IMR-90 (cell line): ENCODE results near the gene DNASE1L1. TPM values are rescaled to one million over a fixed set of nuclear protein-coding genes. Genes with fewer than 3 reads are reported as not detected.

Experiments
- ATAC-seq: fragments of 200-7000 bp; cut with Tn5 transposase; 2 replicates; pipeline ENCODE4 v1.9.1; 2020; ENCODE audit warnings: low read depth, mild to moderate bottlenecking, moderate library complexity
- BruUV-seq: library from RNA; stranded (reverse); fragments of 400-500 nt; replicated peaks from 2 replicates; lab custom pipeline; 2021; lab: Mats Ljungman, UMichigan
- CTCF ChIA-PET: fragments of 300-600 bp; formaldehyde crosslinking; extraction: SDS; loops from one replicate; lab custom pipeline; 2021; ENCODE audit warnings: antibody characterized with exemption; lab: Yijun Ruan, JAX
- POLR2A ChIA-PET: fragments of 300-600 bp; sonication (Branson Sonifier 250); formaldehyde crosslinking; loops from one replicate; lab custom pipeline; 2022; ENCODE audit warnings: antibody characterized with exemption; ENCODE audit not compliant: unreplicated experiment; lab: Charles Lee
- DNase-seq: peaks from one replicate; pipeline ENCODE4 v3.0.0; 2013
- H2AFZ ChIP-seq: replicated peaks from 2 replicates; pipeline ENCODE3; 2013; ENCODE audit warnings: low read length, mild to moderate bottlenecking; ENCODE audit not compliant: poor library complexity
- H2AK5ac ChIP-seq: 2 replicates; pipeline ENCODE4 v1.6.1; 2013; ENCODE audit warnings: low read depth, low read length, inconsistent platforms
- H2AK9ac ChIP-seq: replicated peaks from 2 replicates; pipeline ENCODE3; 2013; ENCODE audit warnings: mild to moderate bottlenecking, low read depth, low read length, moderate library complexity; ENCODE audit not compliant: poor library complexity
- H2BK120ac ChIP-seq: 2 replicates; pipeline ENCODE4 v1.6.1; 2013; ENCODE audit warnings: low read depth, low read length, inconsistent platforms
- H2BK15ac ChIP-seq: 3 replicates; pipeline ENCODE4 v1.6.1; 2013; ENCODE audit warnings: low read depth, low read length, inconsistent platforms
- H2BK20ac ChIP-seq: 2 replicates; pipeline ENCODE4 v1.6.1; 2013; ENCODE audit warnings: low read depth, mild to moderate bottlenecking, inconsistent platforms, low read length, moderate library complexity
- H2BK5ac ChIP-seq: 2 replicates; pipeline ENCODE4 v1.6.1; 2013; ENCODE audit warnings: mild to moderate bottlenecking, low read depth, low read length, inconsistent platforms; ENCODE audit not compliant: poor library complexity, severe bottlenecking
- H3K14ac ChIP-seq: replicated peaks from 2 replicates; pipeline ENCODE4 v1.6.1; 2013; ENCODE audit warnings: low read depth, low read length, inconsistent platforms
- H3K18ac ChIP-seq: 2 replicates; pipeline ENCODE4 v1.6.1; 2013; ENCODE audit warnings: low read depth, low read length, control low read depth
- H3K23ac ChIP-seq: 2 replicates; pipeline ENCODE4 v1.6.1; 2013; ENCODE audit warnings: low read depth, low read length, inconsistent platforms
- H3K27ac ChIP-seq: 2 replicates; pipeline ENCODE4 v1.5.1; 2013; ENCODE audit warnings: mild to moderate bottlenecking, control low read depth, low read length; ENCODE audit not compliant: insufficient read depth
- H3K27me3 ChIP-seq: 2 replicates; pipeline ENCODE4 v1.6.1; 2013; ENCODE audit warnings: low read length; ENCODE audit not compliant: control insufficient read depth, insufficient read depth
- H3K36me3 ChIP-seq: 2 replicates; pipeline ENCODE4 v1.6.1; 2013; ENCODE audit warnings: low read length, mixed read lengths; ENCODE audit not compliant: control insufficient read depth, insufficient read depth
- H3K4ac ChIP-seq: 2 replicates; pipeline ENCODE4 v1.6.1; 2013; ENCODE audit warnings: low read depth, low read length, inconsistent platforms
- H3K4me1 ChIP-seq: 2 replicates; pipeline ENCODE4 v1.6.1; 2013; ENCODE audit warnings: low read length, mixed read lengths; ENCODE audit not compliant: control insufficient read depth, insufficient read depth
- H3K4me2 ChIP-seq: 2 replicates; pipeline ENCODE4 v1.6.1; 2013; ENCODE audit warnings: low read depth, mild to moderate bottlenecking, control low read depth, low read length, moderate library complexity
- H3K4me3 ChIP-seq: 2 replicates; pipeline ENCODE4 v1.5.1; 2013; ENCODE audit warnings: low read depth, mild to moderate bottlenecking, control low read depth, low read length, moderate library complexity; ENCODE audit not compliant: insufficient read depth
- H3K56ac ChIP-seq: 2 replicates; pipeline ENCODE4 v1.6.1; 2013; ENCODE audit warnings: low read length, inconsistent platforms; ENCODE audit not compliant: insufficient read depth; ENCODE audit errors: extremely low read depth
- H3K79me1 ChIP-seq, 2 experiments: 2 replicates each; pipeline ENCODE4 v1.6.1; 2013; ENCODE audit warnings: low read length in 2 of 2, inconsistent platforms in 1 of 2, low read depth in 1 of 2
- H3K9ac ChIP-seq: 2 replicates; pipeline ENCODE4 v1.6.1; 2013; ENCODE audit warnings: low read depth, low read length, control low read depth
- H3K9me1 ChIP-seq: 2 replicates; pipeline ENCODE4 v1.6.1; 2013; ENCODE audit warnings: low read length, inconsistent platforms; ENCODE audit not compliant: insufficient read depth
- H3K9me3 ChIP-seq: 2 replicates; pipeline ENCODE4 v1.6.1; 2013; ENCODE audit warnings: low read length; ENCODE audit not compliant: control insufficient read depth, insufficient read depth
- H4K20me1 ChIP-seq: 2 replicates; pipeline ENCODE4 v1.6.1; 2013; ENCODE audit warnings: low read length, inconsistent platforms; ENCODE audit not compliant: insufficient read depth
- H4K5ac ChIP-seq: 2 replicates; pipeline ENCODE4 v1.6.1; 2013; ENCODE audit warnings: mild to moderate bottlenecking, low read depth, low read length, control low read depth
- H4K8ac ChIP-seq, 2 experiments: 2 replicates each; pipeline ENCODE4 v1.6.1; 2013; ENCODE audit warnings: low read depth in 2 of 2, low read length in 2 of 2, control low read depth in 1 of 2, inconsistent platforms in 1 of 2
- H4K91ac ChIP-seq: 2 replicates; pipeline ENCODE4 v1.6.1; 2013; ENCODE audit warnings: low read depth, low read length, inconsistent platforms; ENCODE audit not compliant: insufficient read depth
- CHD1 ChIP-seq: IDR thresholded peaks from 2 replicates; pipeline ENCODE4 v1.6.1; 2012; ENCODE audit warnings: low read depth, low read length, improper control_type of control experiment
- FOS ChIP-seq: fragments of 150-350 bp; IDR thresholded peaks from 2 replicates; pipeline ENCODE4 v1.6.1; 2016; ENCODE audit warnings: low read depth, low read length
- MXI1 ChIP-seq: IDR thresholded peaks from 2 replicates; pipeline ENCODE4 v1.6.1; 2012; ENCODE audit warnings: low read depth, mild to moderate bottlenecking, low read length, moderate library complexity, borderline replicate concordance
- NFE2L2 ChIP-seq: fragments of 150-350 bp; IDR thresholded peaks from 2 replicates; pipeline ENCODE4 v1.6.1; 2016; ENCODE audit warnings: low read depth, mild to moderate bottlenecking, low read length
- POLR2A ChIP-seq: IDR thresholded peaks from 2 replicates; pipeline ENCODE4 v1.6.1; 2012; ENCODE audit warnings: mild to moderate bottlenecking, low read depth, low read length
- RCOR1 ChIP-seq: IDR thresholded peaks from 2 replicates; pipeline ENCODE4 v1.6.1; 2012; ENCODE audit warnings: mild to moderate bottlenecking, low read length, improper control_type of control experiment; ENCODE audit not compliant: insufficient replicate concordance
- WGBS, 2 experiments: methylation state at CpG; one replicate each; pipeline versions ENCODE4 v1.1.5 to v1.1.7; 2013; ENCODE audit warnings: missing lambda C conversion rate in 2 of 2; ENCODE audit not compliant: insufficient read length in 1 of 2; ENCODE audit errors: extremely low coverage in 2 of 2; 5-methylcytosine and 5-hydroxymethylcytosine counted together
- dilution Hi-C: fragments of 300-500 bp; cut with HindIII; formaldehyde crosslinking; loops from one replicate; pipeline ENCODE4 v1.14.3; 2018; ENCODE audit warnings: low sequenced_read_pairs; ENCODE audit not compliant: unreplicated experiment
- in situ Hi-C: fragments of 300-500 bp; cut with MboI; formaldehyde crosslinking; loops from 3 replicates; pipeline ENCODE4 v1.14.3; 2019; ENCODE audit warnings: low sequenced_read_pairs, inconsistent platforms, mixed read lengths
- intact Hi-C: fragments of 100-400 bp; cut with micrococcal nuclease; formaldehyde crosslinking; loops from 2 replicates; pipeline ENCODE4 v1.10.0; 2022
- polyA plus RNA-seq, 3 experiments: library from polyadenylated mRNA; depleted of rRNA; stranded (reverse); fragments of >200 nt; gene quantifications; 2 replicates each; pipeline ENCODE4 v1.2.3, GENCODE V29; 2012; ENCODE audit warnings: low replicate concordance in 1 of 3
- total RNA-seq: library from RNA; depleted of rRNA; stranded (reverse); fragments of >200 nt; gene quantifications from 2 replicates; pipeline ENCODE4 v1.2.3, GENCODE V29; 2012
- TF ChIP-seq, protein P1 (sequence below): fragments of 150-350 bp; IDR thresholded peaks from 2 replicates; pipeline ENCODE4 v1.6.1; 2017; ENCODE audit warnings: mild to moderate bottlenecking, antibody characterized with exemption, low read length, low read depth

DNASE1L1 gene
- total and polyA plus RNA-seq, 2 of the 4 experiments (the other 2 are of a cell fraction): 51.4 to 55.5 TPM

DNA sequence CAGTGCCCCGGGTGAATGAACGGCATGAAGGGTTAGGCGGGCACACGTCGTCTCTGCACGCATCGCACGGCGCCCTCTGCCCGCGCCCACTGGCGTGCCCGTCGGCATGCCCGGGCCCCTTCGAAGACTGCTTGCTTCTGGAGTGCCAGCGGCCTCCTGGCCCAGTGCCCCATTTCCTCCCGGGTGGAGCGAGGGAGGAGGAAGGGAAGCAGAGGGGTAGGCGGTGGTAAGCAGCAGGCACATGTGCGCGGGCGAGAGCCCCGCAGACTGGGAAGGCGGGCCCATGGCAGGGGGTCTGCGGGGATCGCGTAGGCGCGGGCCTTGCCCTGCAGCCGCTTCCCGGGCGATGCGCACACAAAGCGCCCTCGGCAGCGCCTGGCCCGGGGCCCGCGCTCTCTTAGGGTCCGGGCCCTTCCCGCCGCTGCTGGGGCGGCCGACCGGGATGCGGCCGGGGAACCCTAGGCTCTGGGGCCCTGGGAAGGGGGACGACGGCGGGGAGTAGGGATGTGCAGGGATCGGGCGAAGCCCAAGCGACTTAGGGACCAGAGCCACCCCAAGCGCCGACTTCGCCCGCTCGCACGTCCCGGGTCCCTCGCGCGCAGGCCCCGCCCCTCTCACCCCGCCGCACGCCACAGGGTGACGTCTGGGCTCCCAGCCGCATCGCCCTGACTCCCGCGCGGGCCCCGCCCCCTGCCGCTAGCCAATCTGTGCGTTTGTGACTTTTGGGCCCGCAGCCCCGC, 30.8 kb downstream of the DNASE1L1 start:
- no TSS peak for BruUV-seq
- TF ChIP-seq FOS (no peak), CHD1 (no peak), POLR2A (peak; percentile 65), RCOR1 (no peak), MXI1 (peak; percentile 29; the same call in 1 of the 2 replicates), NFE2L2 (no peak)
- TF ChIP-seq, protein P1, sequence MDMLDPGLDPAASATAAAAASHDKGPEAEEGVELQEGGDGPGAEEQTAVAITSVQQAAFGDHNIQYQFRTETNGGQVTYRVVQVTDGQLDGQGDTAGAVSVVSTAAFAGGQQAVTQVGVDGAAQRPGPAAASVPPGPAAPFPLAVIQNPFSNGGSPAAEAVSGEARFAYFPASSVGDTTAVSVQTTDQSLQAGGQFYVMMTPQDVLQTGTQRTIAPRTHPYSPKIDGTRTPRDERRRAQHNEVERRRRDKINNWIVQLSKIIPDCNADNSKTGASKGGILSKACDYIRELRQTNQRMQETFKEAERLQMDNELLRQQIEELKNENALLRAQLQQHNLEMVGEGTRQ: no peak
- H4K8ac ChIP-seq: peak overlapping the region; percentile 62 to 76; a peak in 3 of 4 replicates

More for the DNA sequence above, 30.8 kb downstream of the DNASE1L1 start:
- ChIA-PET POLR2A (interaction anchor here (0.6 kb wide), 2 partner anchors 7 to 9 kb away, joined by 3 to 4 read pairs; no protein-coding TSS in a partner anchor), CTCF (no interaction called here)
- DNase-seq (peak; percentile 40), ATAC-seq (peak; percentile 0)
- H3K23ac ChIP-seq: peak overlapping the region; percentile 37; the same call in 1 of the 2 replicates
- H3K14ac ChIP-seq: peak overlapping the region; percentile 40; the same call in 1 of the 2 replicates
- peaks cover 11% of the 10 kb centered on the region; the same call in 1 of the 2 replicates for H3K36me3 ChIP-seq
- H2AK9ac ChIP-seq: peak overlapping the region; percentile 91
- peak overlapping the region; percentile 29 for H2AK5ac ChIP-seq
- peaks cover 0 to 32% of the 10 kb centered on the region in 2 experiments; a peak in 3 of 4 replicates for H3K79me1 ChIP-seq
- H3K9ac ChIP-seq: peak overlapping the region; percentile 72
- no peaks in the 10 kb centered on the region for H3K27me3 ChIP-seq
- H2BK5ac ChIP-seq: peak overlapping the region; percentile 86
- peaks cover 13% of the 10 kb centered on the region for H3K4me1 ChIP-seq
- H2BK15ac ChIP-seq: no peak overlapping the region
- peak overlapping the region; percentile 61 for H3K4ac ChIP-seq
- peaks cover 17% of the 10 kb centered on the region for H4K20me1 ChIP-seq
- H3K9me1 ChIP-seq: 0 out of 2 replicates have a peak, but pooled peaks cover 5% of the 10 kb centered on the region
- no peak overlapping the region for H2BK20ac ChIP-seq
- peak overlapping the region; percentile 6; the same call in 1 of the 2 replicates for H2BK120ac ChIP-seq
- in situ Hi-C loops (no loop called here), dilution Hi-C loops (no loop called here), intact Hi-C loops (no loop called here)
- peak overlapping the region; percentile 83 for H4K5ac ChIP-seq
- 29% methylated on average over 39 of the region's 79 CpGs; no CpG with 5 or more reads in 1 of the 2 experiments for WGBS, 2 experiments
- H3K56ac ChIP-seq: peak overlapping the region; percentile 38
- H3K27ac ChIP-seq: peak overlapping the region; percentile 94
- peak overlapping the region; percentile 37 for H3K4me3 ChIP-seq
- peak overlapping the region; percentile 60; the same call in 1 of the 2 replicates for H3K4me2 ChIP-seq
- H4K91ac ChIP-seq: peak overlapping the region; percentile 42
- no peak overlapping the region for H3K18ac ChIP-seq
- no peaks in the 10 kb centered on the region for H3K9me3 ChIP-seq
- H2AFZ ChIP-seq: peak overlapping the region; percentile 77
